Activated naive CD8-positive, alpha-beta T cell (primary cell): ENCODE measurements around the gene HPSE.

Source experiments
- H3K27ac Mint-ChIP-seq: one replicate; pipeline ENCODE4 v1.8.0; 2021; ENCODE audit warnings: mixed read lengths
- H3K27me3 Mint-ChIP-seq: one replicate; pipeline ENCODE4 v1.8.0; 2021; ENCODE audit warnings: mixed read lengths
- H3K36me3 Mint-ChIP-seq: one replicate; pipeline ENCODE4 v1.8.0; 2021; ENCODE audit warnings: mixed read lengths
- H3K4me1 Mint-ChIP-seq: one replicate; pipeline ENCODE4 v1.8.0; 2021; ENCODE audit warnings: low read depth, mixed read lengths
- H3K4me3 Mint-ChIP-seq: one replicate; pipeline ENCODE4 v1.8.0; 2021; ENCODE audit warnings: mild to moderate bottlenecking, mixed read lengths
- H3K9me3 Mint-ChIP-seq: one replicate; pipeline ENCODE4 v1.8.0; 2021; ENCODE audit warnings: low read depth, mixed read lengths

The HPSE gene

GRCh38 chr4:83334425-83335241 lies at the start of gene HPSE:
HPSE (minus strand) TSS chr4:83334848; CDS start chr4:83334782, 66 bp downstream.
- Mint-ChIP-seq H3K9me3 (peaks cover 6% of the 10 kb centered on the region), H3K36me3 (no peaks in the 10 kb centered on the region), H3K27ac (peak within 1 kb of the TSS; percentile 85), H3K4me1 (peaks cover 15% of the 10 kb centered on the region), H3K27me3 (no peaks in the 10 kb centered on the region), H3K4me3 (peak within 1 kb of the TSS; percentile 93)

GRCh38 chr4:83382850-83383249 lies 48.2 kb upstream of the HPSE start:
- no peak overlapping the region for H3K4me3 Mint-ChIP-seq
- no peak overlapping the region for H3K27ac Mint-ChIP-seq
- no peaks in the 10 kb centered on the region for H3K27me3 Mint-ChIP-seq
- H3K36me3 Mint-ChIP-seq = peaks cover under 1% of the 10 kb centered on the region
- H3K9me3 Mint-ChIP-seq = no peaks in the 10 kb centered on the region
- peaks cover 8% of the 10 kb centered on the region for H3K4me1 Mint-ChIP-seq

GRCh38 chr4:83381173-83381572 lies 46.5 kb upstream of the HPSE start:
- no peaks in the 10 kb centered on the region for H3K4me1 Mint-ChIP-seq
- no peaks in the 10 kb centered on the region for H3K9me3 Mint-ChIP-seq
- no peak overlapping the region for H3K27ac Mint-ChIP-seq

GRCh38 chr4:83378419-83378818 lies 43.8 kb upstream of the HPSE start:
- Mint-ChIP-seq H3K4me1 (no peaks in the 10 kb centered on the region), H3K4me3 (no peak overlapping the region), H3K36me3 (peaks cover 14% of the 10 kb centered on the region), H3K9me3 (no peaks in the 10 kb centered on the region), H3K27ac (no peak overlapping the region), H3K27me3 (peaks cover 3% of the 10 kb centered on the region)

More at GRCh38 chr4:83381173-83381572, 46.5 kb upstream of the HPSE start:
- Mint-ChIP-seq H3K36me3 (peaks cover 11% of the 10 kb centered on the region), H3K27me3 (no peaks in the 10 kb centered on the region), H3K4me3 (no peak overlapping the region)

- Mint-ChIP-seq H3K4me3 (no peak overlapping the region), H3K36me3 (peaks cover 14% of the 10 kb centered on the region), H3K4me1 (no peaks in the 10 kb centered on the region), H3K9me3 (no peaks in the 10 kb centered on the region), H3K27ac (no peak overlapping the region), H3K27me3 (peaks cover 3% of the 10 kb centered on the region)
Observed at GRCh38 chr4:83372931-83373330, 38.3 kb upstream of the HPSE start.

GRCh38 chr4:83371936-83372335 lies 37.3 kb upstream of the HPSE start:
- no peaks in the 10 kb centered on the region for H3K4me1 Mint-ChIP-seq
- peaks cover 3% of the 10 kb centered on the region for H3K27me3 Mint-ChIP-seq
- no peak overlapping the region for H3K27ac Mint-ChIP-seq
- peaks cover 4% of the 10 kb centered on the region for H3K36me3 Mint-ChIP-seq
- no peak overlapping the region for H3K4me3 Mint-ChIP-seq
- no peaks in the 10 kb centered on the region for H3K9me3 Mint-ChIP-seq

- Mint-ChIP-seq H3K9me3 (no peaks in the 10 kb centered on the region), H3K27me3 (peaks cover 3% of the 10 kb centered on the region), H3K4me1 (no peaks in the 10 kb centered on the region), H3K4me3 (no peak overlapping the region), H3K36me3 (peaks cover 3% of the 10 kb centered on the region), H3K27ac (no peak overlapping the region)
Observed at GRCh38 chr4:83371235-83371634, 36.6 kb upstream of the HPSE start.

- H3K27me3 Mint-ChIP-seq = no peaks in the 10 kb centered on the region
- no peaks in the 10 kb centered on the region for H3K9me3 Mint-ChIP-seq
- H3K36me3 Mint-ChIP-seq = no peaks in the 10 kb centered on the region
- no peaks in the 10 kb centered on the region for H3K4me1 Mint-ChIP-seq
- H3K4me3 Mint-ChIP-seq = no peak overlapping the region
- no peak overlapping the region for H3K27ac Mint-ChIP-seq
Observed at GRCh38 chr4:83370640-83370906, 35.9 kb upstream of the HPSE start.

GRCh38 chr4:83369831-83370639 lies 35.4 kb upstream of the HPSE start:
- Mint-ChIP-seq H3K9me3 (no peaks in the 10 kb centered on the region), H3K27me3 (peaks cover 2% of the 10 kb centered on the region), H3K27ac (no peak overlapping the region), H3K4me3 (no peak overlapping the region), H3K36me3 (no peaks in the 10 kb centered on the region), H3K4me1 (no peaks in the 10 kb centered on the region)

- H3K9me3 Mint-ChIP-seq = no peaks in the 10 kb centered on the region
- H3K36me3 Mint-ChIP-seq = no peaks in the 10 kb centered on the region
- no peak overlapping the region for H3K4me3 Mint-ChIP-seq
- no peak overlapping the region for H3K27ac Mint-ChIP-seq
- no peaks in the 10 kb centered on the region for H3K4me1 Mint-ChIP-seq
- H3K27me3 Mint-ChIP-seq = peaks cover 4% of the 10 kb centered on the region
Observed at GRCh38 chr4:83364312-83364711, 29.7 kb upstream of the HPSE start.

- H3K9me3 Mint-ChIP-seq = no peaks in the 10 kb centered on the region
- peaks cover 1% of the 10 kb centered on the region for H3K4me1 Mint-ChIP-seq
- no peaks in the 10 kb centered on the region for H3K36me3 Mint-ChIP-seq
- no peak overlapping the region for H3K4me3 Mint-ChIP-seq
- H3K27ac Mint-ChIP-seq = no peak overlapping the region
- peaks cover 4% of the 10 kb centered on the region for H3K27me3 Mint-ChIP-seq
Observed at GRCh38 chr4:83362492-83363329, 28.1 kb upstream of the HPSE start.

- Mint-ChIP-seq H3K27ac (no peak overlapping the region), H3K36me3 (no peaks in the 10 kb centered on the region), H3K27me3 (peaks cover 4% of the 10 kb centered on the region)
Observed at GRCh38 chr4:83361416-83362103, 26.9 kb upstream of the HPSE start.

GRCh38 chr4:83360018-83360417 lies 25.4 kb upstream of the HPSE start:
- Mint-ChIP-seq H3K36me3 (no peaks in the 10 kb centered on the region), H3K27me3 (peaks cover 2% of the 10 kb centered on the region), H3K27ac (no peak overlapping the region), H3K4me1 (peaks cover 15% of the 10 kb centered on the region), H3K4me3 (no peak overlapping the region), H3K9me3 (no peaks in the 10 kb centered on the region)

More at GRCh38 chr4:83361416-83362103, 26.9 kb upstream of the HPSE start:
- Mint-ChIP-seq H3K4me1 (peaks cover 13% of the 10 kb centered on the region), H3K9me3 (no peaks in the 10 kb centered on the region), H3K4me3 (no peak overlapping the region)

- peaks cover 3% of the 10 kb centered on the region for H3K9me3 Mint-ChIP-seq
- H3K27me3 Mint-ChIP-seq = peaks cover 2% of the 10 kb centered on the region
- peaks cover 15% of the 10 kb centered on the region for H3K4me1 Mint-ChIP-seq
- no peak overlapping the region for H3K27ac Mint-ChIP-seq
- H3K4me3 Mint-ChIP-seq = no peak overlapping the region
- no peaks in the 10 kb centered on the region for H3K36me3 Mint-ChIP-seq
Observed at GRCh38 chr4:83358410-83358809, 23.8 kb upstream of the HPSE start.
